GM21786 (cell line): ENCODE results near the gene TRPM4.
A peak's percentile ranks its signal among the peaks of the same experiment; 100 is the strongest.
"Not testable (repeated sequence)": the region's sequence is repeated elsewhere in the genome, so short reads cannot be mapped to it uniquely, and the experiment has no call there.

Experiments used
- ATAC-seq: cut with Tn5 transposase; IDR thresholded peaks from one replicate; pipeline ENCODE4 v1.9.1; 2021; ENCODE audit not compliant: unreplicated experiment

Gene TRPM4

GRCh38 chr19:49126575-49126974 lies 31.0 kb upstream of the TRPM4 start:
- ATAC-seq: no peak

DNA sequence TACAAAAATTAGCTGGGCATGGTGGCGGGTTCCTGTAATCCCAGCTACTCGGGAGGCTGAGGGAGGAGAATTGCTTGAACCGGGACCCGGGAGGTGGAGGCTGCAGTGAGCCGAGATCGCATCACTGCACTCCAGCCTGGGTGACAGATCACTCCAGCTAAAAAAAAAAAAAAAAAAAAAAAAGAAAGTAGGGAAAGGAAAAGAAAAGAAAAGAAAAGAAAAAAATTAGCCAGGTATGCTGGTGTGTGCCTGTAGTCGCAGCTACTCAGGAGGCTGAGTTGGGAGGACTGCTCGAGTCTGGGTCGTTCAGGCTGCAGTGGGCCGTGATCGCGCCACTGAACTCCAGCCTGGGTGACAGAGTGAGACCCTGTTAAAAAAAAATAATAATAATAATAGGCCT lies 30.4 kb upstream of the TRPM4 start:
- not testable (repeated sequence) for ATAC-seq

DNA sequence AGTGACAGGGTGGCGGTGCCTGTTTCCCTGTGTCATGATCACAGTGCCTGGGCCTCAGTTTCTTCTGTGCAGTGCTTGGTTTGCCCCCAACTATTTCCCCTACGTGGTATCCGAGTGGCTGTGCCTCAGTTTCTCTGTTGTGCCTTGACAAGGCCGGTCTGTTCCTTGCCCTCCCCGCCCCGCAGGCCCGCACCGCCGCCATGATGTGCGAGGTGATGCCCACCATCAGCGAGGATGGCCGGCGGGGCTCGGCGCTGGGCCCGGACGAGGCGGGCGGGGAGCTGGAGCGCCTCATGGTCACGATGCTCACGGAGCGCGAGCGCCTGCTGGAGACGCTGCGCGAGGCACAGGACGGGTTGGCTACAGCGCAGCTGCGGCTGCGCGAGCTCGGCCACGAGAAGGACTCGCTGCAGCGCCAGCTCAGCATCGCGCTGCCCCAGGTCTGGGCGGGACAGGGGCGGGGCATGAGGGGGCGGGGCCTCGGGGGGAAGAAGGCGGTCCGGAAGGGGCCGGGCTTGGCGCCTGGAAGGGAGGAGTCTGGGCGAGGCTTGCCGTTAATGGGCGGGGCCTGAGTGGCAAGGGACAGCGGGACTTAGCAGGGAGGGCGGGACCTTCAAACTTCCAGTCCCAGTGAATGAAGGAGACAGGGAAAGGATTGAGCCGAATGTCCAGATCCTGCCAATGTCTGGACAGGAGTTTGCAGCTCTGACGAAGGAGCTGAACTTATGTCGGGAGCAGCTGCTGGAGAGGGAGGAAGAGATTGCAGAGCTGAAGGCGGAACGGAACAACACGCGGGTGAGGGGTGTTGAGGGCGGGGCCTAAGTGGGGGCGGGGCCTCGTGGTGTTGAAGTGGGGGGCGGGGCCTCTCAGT lies 29.7 kb upstream of the TRPM4 start:
- ATAC-seq: peak; percentile 78

GRCh38 chr19:49128545-49129237 lies 28.9 kb upstream of the TRPM4 start:
- ATAC-seq: no peak

- ATAC-seq: no peak
Observed at GRCh38 chr19:49129238-49129583, 28.4 kb upstream of the TRPM4 start.

- ATAC-seq: no peak
Observed at GRCh38 chr19:49130325-49130724, 27.3 kb upstream of the TRPM4 start.

DNA sequence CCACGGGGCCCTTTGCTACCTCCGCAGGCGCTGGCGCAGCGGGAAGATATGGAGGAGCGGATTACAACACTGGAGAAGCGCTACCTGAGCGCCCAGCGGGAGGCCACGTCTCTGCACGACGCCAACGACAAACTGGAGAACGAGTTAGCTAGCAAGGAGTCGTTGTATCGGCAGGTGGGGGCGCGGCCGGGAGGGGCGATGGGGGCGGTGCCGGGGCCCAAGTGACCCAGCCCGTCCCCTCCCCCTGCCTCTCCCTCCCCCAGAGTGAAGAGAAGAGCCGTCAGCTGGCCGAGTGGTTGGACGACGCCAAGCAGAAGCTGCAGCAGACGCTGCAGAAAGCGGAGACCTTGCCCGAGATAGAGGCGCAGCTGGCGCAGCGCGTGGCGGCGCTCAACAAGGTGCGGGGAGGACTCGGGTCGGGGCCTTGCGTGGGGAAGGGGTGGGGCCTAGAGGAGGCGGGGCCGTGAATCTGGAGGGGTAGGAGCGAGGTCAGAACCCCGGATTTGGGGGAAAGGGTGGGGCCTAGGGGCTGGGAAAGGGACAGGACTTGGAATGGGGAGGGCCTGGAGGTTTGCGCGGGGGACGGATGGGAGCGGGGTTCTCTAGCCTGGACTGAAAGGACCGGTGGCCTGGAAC lies 24.5 kb upstream of the TRPM4 start:
- no peak for ATAC-seq

DNA sequence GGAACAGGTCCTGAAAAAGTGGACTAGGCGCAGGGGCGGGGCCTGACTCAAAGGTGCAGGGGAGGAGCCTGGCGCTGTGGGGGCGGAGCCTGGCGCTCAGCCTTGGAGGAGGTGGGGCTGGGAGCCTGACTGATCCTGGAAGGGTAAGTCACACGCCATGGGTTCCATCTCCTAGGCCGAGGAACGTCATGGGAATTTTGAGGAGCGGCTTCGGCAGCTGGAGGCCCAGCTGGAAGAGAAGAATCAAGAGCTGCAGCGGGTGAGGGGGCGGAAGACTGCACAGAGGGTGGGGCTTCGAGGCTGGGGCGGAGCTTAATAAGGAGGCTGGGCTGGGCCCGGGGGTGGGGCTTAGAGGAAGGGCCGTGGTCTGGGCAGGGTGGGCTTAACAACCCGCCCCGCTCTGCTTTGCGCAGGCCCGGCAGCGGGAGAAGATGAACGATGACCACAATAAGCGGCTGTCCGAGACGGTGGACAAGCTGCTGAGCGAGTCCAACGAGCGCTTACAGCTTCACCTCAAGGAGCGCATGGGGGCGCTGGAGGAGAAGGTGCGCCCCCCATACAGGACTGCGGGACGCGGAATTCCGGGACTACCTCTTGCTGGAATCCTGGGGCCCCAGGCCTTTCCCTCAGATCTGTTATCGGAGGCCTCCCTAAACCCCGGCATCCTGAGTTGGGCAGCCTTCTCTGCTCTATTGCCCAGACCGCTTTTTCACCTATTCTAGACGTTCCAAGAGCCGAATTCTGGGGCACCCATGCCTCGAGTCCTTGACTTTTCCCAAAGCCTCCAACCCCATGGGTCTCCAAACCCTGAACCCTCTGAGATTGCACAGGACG lies 23.8 kb upstream of the TRPM4 start:
- no peak for ATAC-seq

DNA sequence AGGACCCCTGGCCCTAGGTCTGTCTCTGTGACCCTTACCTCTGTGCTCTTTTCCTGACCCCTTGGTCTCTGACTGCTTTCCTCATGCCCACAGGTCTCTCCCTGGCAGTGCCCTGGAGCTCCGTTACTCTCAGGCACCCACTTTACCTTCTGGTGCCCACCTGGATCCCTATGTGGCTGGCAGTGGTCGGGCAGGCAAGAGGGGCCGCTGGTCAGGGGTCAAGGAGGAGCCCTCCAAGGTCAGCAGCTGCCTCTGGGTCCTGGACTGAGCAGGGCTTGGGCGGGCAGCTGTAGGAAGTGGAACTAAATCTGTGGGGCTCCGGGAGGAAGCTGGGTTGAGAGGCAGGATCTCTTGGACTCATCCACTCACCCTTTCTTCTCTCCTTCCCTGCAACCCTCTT lies 21.9 kb upstream of the TRPM4 start:
- no peak for ATAC-seq

GRCh38 chr19:49136771-49137171 lies 20.8 kb upstream of the TRPM4 start:
- no peak for ATAC-seq

DNA sequence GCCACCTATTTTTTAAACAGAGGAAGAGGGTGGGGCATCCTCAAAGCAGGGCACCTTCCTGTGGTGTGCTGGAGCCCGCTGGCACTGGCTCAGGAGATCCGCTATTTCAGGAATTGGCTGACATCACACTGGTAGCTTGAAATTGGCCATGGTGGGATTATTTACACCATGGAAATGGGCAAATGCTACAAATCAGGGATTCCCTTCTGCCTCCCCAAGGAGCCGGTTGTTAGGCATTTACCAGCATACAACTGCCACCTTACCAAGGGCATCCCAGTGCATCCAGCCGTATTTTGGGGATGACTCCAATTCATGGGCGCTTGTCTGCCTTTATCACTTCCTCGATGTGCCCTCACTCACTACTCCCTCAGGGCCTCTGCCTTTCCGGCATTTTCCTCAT lies 16.6 kb upstream of the TRPM4 start:
- ATAC-seq: no peak

DNA sequence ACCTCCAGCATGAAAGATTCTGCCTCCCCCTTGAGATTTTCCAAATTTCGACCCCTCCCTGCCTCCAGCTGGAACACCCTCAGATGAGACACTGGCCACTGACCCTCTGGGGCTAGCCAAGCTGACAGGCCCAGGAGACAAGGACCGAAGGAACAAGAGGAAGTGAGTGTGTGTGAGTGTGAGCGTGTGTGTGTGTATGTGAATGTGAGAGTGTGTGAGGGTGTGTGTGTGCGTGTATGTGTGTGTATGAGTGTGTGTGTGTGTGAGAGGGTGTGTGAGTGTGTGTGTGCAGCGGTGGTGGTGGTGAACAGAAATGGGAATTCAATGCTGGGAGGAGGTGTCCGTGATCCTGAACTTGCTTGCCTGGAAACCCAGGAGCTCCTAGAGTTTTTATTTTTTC lies 16.2 kb upstream of the TRPM4 start:
- no peak for ATAC-seq

DNA sequence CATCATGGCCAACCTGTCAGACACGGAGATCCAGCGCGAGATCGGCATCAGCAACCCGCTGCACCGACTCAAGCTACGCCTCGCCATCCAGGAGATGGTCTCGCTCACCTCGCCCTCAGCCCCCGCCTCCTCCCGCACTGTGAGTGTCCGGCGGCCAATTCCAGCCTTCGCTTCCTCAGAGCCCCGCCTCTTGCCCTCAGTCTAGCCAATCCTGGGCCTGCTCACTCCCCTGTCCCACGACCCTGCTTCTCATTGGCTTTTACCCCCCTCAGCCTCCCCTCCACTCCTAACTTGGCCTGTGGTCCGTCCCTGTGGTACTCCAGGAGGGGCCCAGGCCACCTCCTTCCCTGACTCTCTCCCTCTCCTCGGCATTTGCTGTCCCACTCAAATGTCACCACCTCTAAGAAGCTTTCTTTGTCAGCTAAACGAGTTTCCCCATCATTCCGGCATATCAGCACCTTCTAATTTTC lies 14.7 kb upstream of the TRPM4 start:
- no peak for ATAC-seq

DNA sequence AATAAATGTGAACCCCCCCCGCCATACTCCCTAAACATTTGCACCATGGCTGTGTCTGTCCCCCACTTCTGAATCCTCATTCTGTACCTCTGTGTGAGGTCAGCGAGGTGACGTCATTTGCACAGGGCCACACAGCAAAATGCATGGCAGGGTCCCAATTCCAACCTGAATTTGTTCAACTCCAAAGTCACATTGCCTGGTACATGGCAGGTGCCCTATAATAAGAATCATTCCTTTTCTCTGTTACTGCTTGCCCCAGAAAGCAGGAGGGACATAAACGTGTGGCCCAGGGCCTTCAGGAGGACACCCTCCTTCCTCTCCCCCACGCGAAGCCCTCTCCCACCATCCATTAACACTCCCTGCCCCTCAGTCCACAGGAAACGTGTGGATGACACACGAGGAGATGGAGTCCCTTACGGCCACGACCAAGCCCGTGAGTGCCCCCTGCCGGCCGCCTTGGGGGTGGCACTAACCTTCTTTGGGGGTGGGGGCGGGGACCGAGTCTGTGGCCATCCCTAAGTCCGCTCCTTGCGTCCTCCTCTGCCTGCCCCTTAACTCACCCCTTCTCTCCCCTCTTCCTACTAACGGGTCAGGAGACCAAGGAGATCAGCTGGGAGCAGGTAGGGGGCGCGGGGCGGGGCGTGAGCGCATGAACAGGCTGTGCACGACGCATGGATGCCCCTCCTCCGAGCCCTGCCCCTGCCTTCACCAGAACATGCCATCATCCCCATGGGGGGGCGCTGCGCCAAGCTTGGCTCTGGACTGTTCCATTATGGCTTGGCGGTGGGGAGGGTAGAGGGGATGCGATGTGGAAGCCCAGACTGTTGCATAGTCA lies 11.8 kb upstream of the TRPM4 start:
- no peak for ATAC-seq

- ATAC-seq: not testable (repeated sequence)
Observed at GRCh38 chr19:49146408-49146770, 11.2 kb upstream of the TRPM4 start.

DNA sequence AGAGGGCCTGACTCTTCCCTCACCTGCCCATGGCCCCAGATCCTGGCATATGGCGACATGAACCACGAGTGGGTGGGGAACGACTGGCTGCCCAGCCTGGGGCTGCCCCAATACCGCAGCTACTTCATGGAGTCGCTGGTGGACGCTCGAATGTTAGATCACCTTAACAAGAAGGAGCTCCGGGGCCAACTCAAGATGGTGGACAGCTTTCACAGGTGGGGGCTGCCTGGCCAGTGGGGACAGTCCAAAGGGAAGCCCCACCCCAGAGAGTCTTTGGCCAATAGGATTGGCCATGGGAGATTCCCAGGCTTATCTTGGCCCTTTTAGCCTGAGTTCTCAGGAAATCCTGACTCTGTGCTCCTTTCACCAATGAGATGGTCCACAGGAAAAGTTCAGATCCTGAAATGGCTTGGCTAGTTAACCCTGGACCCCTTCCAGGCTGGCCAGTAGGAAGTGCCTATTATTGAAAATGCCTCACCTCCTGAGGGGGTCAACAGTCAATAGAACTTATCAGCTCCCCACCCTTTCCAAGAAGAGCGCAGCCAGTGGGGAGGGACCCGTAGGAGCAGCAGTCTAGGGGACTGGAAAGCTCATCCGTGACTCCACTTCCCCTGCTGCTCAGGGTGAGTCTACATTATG lies 9.4 kb upstream of the TRPM4 start:
- no peak for ATAC-seq

- ATAC-seq: no peak
Observed at GRCh38 chr19:49148784-49149651, 8.6 kb upstream of the TRPM4 start.

DNA sequence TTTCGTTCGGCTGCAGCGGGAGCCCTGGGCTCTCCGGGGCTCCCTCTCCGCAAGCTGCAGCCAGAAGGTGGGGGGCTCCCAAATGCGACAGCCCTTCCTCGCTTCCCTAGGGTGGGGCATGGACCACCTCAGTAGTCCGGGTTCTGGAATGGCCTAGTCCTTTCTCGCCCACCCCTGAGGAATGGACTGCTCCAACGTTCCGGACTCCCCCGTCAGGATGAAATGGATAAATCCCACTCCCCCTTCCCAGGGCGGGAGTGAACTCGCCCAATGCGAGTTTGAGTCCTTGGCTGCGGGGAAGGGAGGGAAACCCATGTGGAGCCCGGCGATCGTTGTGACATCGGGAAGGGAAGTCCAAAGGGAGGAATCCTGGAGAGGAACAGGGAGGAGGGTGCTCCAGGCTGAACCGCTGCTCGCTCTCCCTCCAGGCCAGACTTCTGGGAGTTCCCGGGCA lies 7.9 kb upstream of the TRPM4 start:
- no peak for ATAC-seq
